NB4 (cell line): ENCODE data around the gene ZNF554.

Source experiments
- DNase-seq: peaks from one replicate; pipeline ENCODE4 v3.0.0; 2010; ENCODE audit warnings: low read depth
- H3K4me3 ChIP-seq: one replicate; pipeline ENCODE4 v1.5.1; 2011; ENCODE audit warnings: mild to moderate bottlenecking, low read depth, low read length, moderate library complexity
- MYC ChIP-seq: IDR thresholded peaks from 2 replicates; pipeline ENCODE4 v1.6.1; 2011; ENCODE audit warnings: low read depth, low read length
- POLR2A ChIP-seq: IDR thresholded peaks from 2 replicates; pipeline ENCODE4 v1.6.1; 2011; ENCODE audit warnings: mild to moderate bottlenecking; ENCODE audit not compliant: insufficient read length; ENCODE audit errors: extremely low read depth
- TF ChIP-seq, protein P1 (sequence below): IDR thresholded peaks from one replicate; pipeline ENCODE4 v1.5.1; 2012; ENCODE audit warnings: low read depth, low read length
- TF ChIP-seq, protein P2 (sequence below): IDR thresholded peaks from 2 replicates; pipeline ENCODE4 v1.6.1; 2011; ENCODE audit warnings: low read depth, low read length

ZNF554 gene

DNA sequence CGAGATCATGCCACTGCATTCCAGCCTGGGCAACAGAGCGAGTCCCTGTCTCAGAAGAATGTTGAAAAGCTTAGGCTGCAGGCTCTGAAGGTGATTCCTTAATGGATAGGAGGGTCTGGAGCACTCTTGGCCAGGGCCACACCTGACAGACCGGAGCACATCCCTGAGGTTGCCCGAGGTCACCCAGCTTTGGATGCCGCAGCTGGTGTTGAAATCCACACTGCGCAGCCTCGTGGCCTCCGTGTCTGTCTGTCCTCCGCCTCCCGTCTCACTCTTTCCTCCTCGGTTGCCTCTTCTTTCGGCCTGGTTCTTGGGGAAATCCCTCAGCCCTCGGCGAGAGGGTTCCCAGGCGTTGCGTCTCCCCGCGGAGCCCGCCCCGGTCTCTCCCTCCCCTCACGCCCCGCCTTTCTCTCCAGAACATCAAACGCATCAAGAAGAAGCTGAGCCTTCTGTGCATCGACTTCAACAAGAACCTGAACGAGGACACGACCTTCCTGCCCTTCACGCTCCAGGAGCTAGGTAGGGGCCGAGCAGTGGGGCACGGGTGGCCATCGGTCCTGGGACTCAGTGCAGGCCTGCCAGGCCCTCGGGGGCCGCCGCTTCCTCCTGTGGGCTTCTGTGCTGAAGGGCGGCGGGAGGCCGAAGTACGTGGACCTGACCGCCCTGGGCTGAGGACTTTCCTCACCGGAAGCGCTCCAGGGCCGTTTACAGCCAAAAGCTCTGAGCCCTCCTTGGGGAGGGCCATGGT lies 20.2 kb upstream of the ZNF554 start:
- no peak overlapping the region for H3K4me3 ChIP-seq
- DNase-seq, result no peak
- TF ChIP-seq MYC (no peak), POLR2A (no peak)
- TF ChIP-seq, protein P1, sequence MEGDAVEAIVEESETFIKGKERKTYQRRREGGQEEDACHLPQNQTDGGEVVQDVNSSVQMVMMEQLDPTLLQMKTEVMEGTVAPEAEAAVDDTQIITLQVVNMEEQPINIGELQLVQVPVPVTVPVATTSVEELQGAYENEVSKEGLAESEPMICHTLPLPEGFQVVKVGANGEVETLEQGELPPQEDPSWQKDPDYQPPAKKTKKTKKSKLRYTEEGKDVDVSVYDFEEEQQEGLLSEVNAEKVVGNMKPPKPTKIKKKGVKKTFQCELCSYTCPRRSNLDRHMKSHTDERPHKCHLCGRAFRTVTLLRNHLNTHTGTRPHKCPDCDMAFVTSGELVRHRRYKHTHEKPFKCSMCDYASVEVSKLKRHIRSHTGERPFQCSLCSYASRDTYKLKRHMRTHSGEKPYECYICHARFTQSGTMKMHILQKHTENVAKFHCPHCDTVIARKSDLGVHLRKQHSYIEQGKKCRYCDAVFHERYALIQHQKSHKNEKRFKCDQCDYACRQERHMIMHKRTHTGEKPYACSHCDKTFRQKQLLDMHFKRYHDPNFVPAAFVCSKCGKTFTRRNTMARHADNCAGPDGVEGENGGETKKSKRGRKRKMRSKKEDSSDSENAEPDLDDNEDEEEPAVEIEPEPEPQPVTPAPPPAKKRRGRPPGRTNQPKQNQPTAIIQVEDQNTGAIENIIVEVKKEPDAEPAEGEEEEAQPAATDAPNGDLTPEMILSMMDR, result no peak
- TF ChIP-seq, protein P2, sequence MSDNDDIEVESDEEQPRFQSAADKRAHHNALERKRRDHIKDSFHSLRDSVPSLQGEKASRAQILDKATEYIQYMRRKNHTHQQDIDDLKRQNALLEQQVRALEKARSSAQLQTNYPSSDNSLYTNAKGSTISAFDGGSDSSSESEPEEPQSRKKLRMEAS, result no peak

DNA sequence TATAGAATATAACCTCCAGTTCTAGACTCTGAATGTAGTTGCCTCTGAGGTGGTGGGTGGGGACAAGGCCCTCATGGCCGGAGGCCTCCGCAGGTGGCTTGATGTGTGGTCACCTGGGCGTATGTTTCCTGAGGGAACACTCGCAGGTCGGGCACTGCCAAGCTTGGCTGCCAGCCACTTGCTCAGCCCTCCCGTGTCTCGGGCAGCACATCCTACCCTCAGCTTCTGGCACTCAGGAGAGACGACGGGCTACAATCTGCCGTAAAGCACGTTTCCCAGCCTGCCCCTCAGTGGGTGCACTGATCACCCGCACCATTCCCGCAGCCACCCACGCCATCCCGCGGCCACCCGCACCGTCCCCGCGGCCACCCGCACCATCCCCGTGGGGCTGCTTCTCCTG lies 19.2 kb upstream of the ZNF554 start:
- TF ChIP-seq, protein P1, result no peak
- TF ChIP-seq, protein P2, result no peak
- TF ChIP-seq POLR2A (no peak), MYC (no peak)
- no peak overlapping the region for H3K4me3 ChIP-seq
- DNase-seq, result no peak

DNA sequence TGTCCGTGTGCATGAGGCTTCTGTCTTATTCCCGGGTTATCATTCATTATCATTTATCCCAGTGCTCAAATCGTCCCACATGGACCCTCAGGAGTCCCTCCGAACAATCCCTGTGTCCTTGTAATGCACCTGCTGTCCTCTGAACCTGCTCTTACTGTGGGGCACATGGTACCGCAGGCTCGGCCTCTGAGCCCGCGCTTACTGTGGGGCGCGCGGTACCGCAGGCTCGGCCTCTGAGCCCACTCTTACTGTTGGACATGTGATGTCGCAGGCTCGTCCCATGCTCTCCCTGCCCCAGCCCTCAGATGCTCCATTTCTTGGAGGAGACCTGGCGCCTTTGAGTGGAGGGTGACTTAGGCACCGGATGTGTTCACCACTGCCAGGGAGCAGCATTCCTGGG lies 16.8 kb upstream of the ZNF554 start:
- no peak overlapping the region for H3K4me3 ChIP-seq
- TF ChIP-seq, protein P1, result no peak
- TF ChIP-seq MYC, result no peak
- TF ChIP-seq, protein P2, result no peak
- TF ChIP-seq POLR2A, result no peak

DNA sequence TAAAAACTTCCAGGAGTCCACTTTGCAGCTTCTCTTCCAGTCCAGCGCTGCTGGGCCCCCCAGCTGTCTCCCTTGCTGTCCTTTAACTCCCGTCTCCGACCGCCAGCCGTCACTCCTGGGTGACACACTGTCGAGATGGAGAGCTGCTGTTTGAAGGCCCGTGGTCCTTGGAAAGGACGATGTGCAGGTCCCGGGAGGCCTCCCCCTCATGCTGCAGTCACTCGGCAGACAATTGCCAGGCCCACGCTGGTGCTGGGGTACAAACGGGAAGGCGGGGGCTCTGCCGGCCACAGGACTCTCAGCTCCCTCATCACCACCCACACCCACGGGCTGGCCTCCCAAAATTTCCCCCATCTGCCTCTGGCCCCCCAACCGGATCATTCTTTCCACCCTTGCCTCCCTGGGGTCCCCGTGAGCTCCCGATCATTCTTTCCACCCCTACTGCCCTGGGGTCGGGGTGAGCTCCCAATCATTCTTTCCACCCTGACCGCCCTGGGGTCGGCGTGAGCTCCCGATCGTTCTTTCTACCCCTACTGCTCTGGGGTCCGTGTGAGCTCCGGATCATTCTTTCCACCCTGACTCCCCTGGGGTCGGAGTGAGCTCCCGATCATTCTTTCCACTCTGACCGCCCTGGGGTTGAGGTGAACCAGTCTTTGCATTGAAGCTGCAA lies 16.0 kb upstream of the ZNF554 start:
- H3K4me3 ChIP-seq, result no peak overlapping the region
- TF ChIP-seq POLR2A (no peak), MYC (no peak)
- TF ChIP-seq, protein P2, result no peak
- TF ChIP-seq, protein P1, result no peak
- DNase-seq, result no peak

More for the DNA sequence above, 16.8 kb upstream of the ZNF554 start:
- no peak for DNase-seq

DNA sequence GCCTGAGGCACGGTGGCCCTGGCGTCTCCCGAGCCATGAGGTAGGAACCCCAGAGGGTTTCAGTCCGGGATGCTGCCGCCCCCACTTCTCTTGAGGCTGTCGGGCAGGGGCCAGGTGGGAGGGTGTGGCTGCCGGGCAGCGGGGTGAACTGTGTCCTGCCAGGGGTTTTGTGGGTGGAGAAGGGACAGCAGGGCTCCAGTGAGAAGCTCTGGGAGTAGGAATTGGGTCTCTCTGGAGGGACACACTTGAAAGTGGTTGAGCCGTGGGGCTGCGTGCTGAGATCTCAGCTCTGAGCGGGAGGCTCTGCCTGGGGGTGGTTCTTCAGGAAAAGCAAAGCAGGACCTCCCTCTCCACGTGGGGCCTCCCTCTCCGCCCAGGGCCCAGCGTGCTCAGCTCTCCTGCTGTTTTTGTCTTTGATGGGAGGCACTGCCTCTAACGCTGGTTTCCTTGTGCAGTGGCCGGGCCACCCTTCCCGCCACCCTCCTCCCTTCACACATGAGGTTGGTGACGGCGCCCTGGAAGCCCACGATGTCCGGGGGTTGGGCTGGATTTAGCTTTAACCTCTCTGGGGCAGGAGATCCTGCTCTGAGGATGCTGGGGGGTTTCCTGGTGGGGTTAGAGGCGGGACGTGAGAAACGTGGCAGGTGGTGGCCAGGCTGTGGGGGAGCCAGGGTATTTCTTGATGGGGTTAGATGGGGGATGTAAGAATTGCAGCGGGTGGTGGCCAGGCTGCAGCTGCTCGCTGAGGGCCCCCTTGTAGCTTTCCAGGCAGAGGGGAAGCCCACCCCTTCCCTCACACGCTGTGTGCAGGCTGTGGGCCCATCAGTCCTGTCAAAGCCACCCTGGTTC lies 15.3 kb upstream of the ZNF554 start:
- no peak for DNase-seq
- H3K4me3 ChIP-seq, result no peak overlapping the region
- no peak for TF ChIP-seq POLR2A
